Neural progenitor cell (in vitro differentiated cells): Measurements from ENCODE around the gene FSTL1. TPM values are rescaled to one million over a fixed set of nuclear protein-coding genes. Genes with fewer than 3 reads are reported as not detected.

Experiments used
- DNase-seq: peaks from one replicate; pipeline ENCODE4 v3.0.0-alpha.2; 2016; ENCODE audit warnings: low spot score
- H2AFZ ChIP-seq: fragments of 200-600 bp; sonication (generic); replicated peaks from 2 replicates; pipeline ENCODE4 v1.6.1; 2016; ENCODE audit warnings: antibody characterized with exemption
- H3F3A ChIP-seq: fragments of 200-600 bp; sonication (generic); 2 replicates; pipeline ENCODE4 v1.6.1; 2016; ENCODE audit warnings: antibody characterized with exemption, low read depth
- H3K27ac ChIP-seq: fragments of 200-600 bp; sonication (generic); 2 replicates; pipeline ENCODE4 v1.5.1; 2016; ENCODE audit warnings: mild to moderate bottlenecking
- H3K27me3 ChIP-seq: fragments of 200-600 bp; sonication (generic); 2 replicates; pipeline ENCODE4 v1.6.1; 2016; ENCODE audit warnings: mild to moderate bottlenecking, moderate library complexity
- H3K36me3 ChIP-seq: fragments of 200-600 bp; sonication (generic); 2 replicates; pipeline ENCODE4 v1.5.1; 2016
- H3K4me1 ChIP-seq: fragments of 200-600 bp; sonication (generic); 2 replicates; pipeline ENCODE4 v1.6.1; 2016; ENCODE audit warnings: mixed run types
- H3K4me2 ChIP-seq: fragments of 200-600 bp; sonication (generic); 2 replicates; pipeline ENCODE4 v1.6.1; 2016
- H3K4me3 ChIP-seq: fragments of 200-600 bp; sonication (generic); 2 replicates; pipeline ENCODE4 v1.5.1; 2016
- H3K79me2 ChIP-seq: fragments of 200-600 bp; sonication (generic); 2 replicates; pipeline ENCODE4 v1.6.1; 2016; ENCODE audit warnings: low read depth
- H3K9ac ChIP-seq: fragments of 200-600 bp; sonication (generic); 2 replicates; pipeline ENCODE4 v1.6.1; 2016
- H3K9me3 ChIP-seq: fragments of 200-600 bp; sonication (generic); 2 replicates; pipeline ENCODE4 v1.5.1; 2016; ENCODE audit warnings: low read depth
- H4K20me1 ChIP-seq: fragments of 200-600 bp; sonication (generic); 2 replicates; pipeline ENCODE4 v1.6.1; 2016; ENCODE audit warnings: low read depth
- H3K27ac Mint-ChIP-seq: 3 replicates; pipeline ENCODE4 v1.8.0; 2021; ENCODE audit warnings: mixed read lengths
- H3K27me3 Mint-ChIP-seq: 2 replicates; pipeline ENCODE4 v1.8.0; 2022; ENCODE audit warnings: low read depth, mild to moderate bottlenecking, inconsistent platforms, moderate library complexity, mixed read lengths; ENCODE audit not compliant: insufficient read depth
- H3K36me3 Mint-ChIP-seq: 3 replicates; pipeline ENCODE4 v1.8.0; 2021; ENCODE audit warnings: mixed read lengths
- H3K4me1 Mint-ChIP-seq: 3 replicates; pipeline ENCODE4 v1.8.0; 2021; ENCODE audit warnings: mixed read lengths
- H3K4me3 Mint-ChIP-seq: 3 replicates; pipeline ENCODE4 v1.8.0; 2021; ENCODE audit warnings: mild to moderate bottlenecking, moderate library complexity, mixed read lengths
- H3K9me3 Mint-ChIP-seq: 3 replicates; pipeline ENCODE4 v1.8.0; 2020; ENCODE audit warnings: mixed read lengths
- EZH2 ChIP-seq: fragments of 200-600 bp; sonication (generic); IDR thresholded peaks from 2 replicates; pipeline ENCODE4 v1.6.1; 2017; ENCODE audit warnings: antibody characterized with exemption, mild to moderate bottlenecking, moderate library complexity
- EZH2phosphoT487 ChIP-seq: fragments of 200-600 bp; sonication (generic); IDR thresholded peaks from 2 replicates; pipeline ENCODE4 v1.6.1; 2017; ENCODE audit warnings: antibody characterized with exemption
- total RNA-seq: library from RNA; depleted of rRNA; stranded (reverse); fragments of >200 nt; gene quantifications from 2 replicates; pipeline ENCODE4 v1.2.3, GENCODE V29; 2015; ENCODE audit warnings: low replicate concordance
- TF ChIP-seq, protein P1 (sequence below): fragments of 200-600 bp; sonication (generic); IDR thresholded peaks from 2 replicates; pipeline ENCODE4 v1.5.1; 2017; ENCODE audit warnings: antibody characterized with exemption, mild to moderate bottlenecking

Gene FSTL1
- total RNA-seq, 1 donor from 2014 or later = 327 TPM

DNA sequence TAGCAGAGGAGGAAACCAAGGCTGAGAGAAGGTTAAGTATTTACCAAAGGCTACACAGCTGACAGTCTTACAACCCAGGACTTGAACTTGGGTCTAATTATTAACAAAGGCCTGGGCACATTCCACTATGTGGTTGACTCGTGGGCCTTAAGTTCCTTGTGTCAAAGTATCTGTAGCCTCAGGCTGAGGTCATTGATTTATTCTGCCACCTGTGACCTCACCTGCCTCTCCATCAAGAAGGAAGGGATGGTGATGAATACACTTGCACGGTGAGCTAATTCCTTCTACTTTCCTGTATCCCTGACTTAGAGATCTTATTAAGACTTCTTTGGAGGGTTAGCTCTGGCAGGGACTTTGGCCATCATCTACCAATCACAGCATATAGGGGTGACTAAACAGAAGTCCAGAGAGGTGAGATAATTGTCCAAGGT lies 81.7 kb downstream of the FSTL1 start:
- Histone ChIP-seq H3F3A (no peaks in the 10 kb centered on the region), H3K4me1 (no peaks in the 10 kb centered on the region), H3K4me2 (no peak overlapping the region), H3K4me3 (no peak overlapping the region), H3K9ac (no peak overlapping the region), H3K27me3 (no peaks in the 10 kb centered on the region), H3K36me3 (no peaks in the 10 kb centered on the region), H4K20me1 (no peaks in the 10 kb centered on the region), H3K79me2 (no peaks in the 10 kb centered on the region), H3K27ac (no peak overlapping the region), H3K9me3 (no peaks in the 10 kb centered on the region), H2AFZ (no peak overlapping the region)
- Mint-ChIP-seq H3K27ac (no peak overlapping the region), H3K4me3 (no peak overlapping the region), H3K4me1 (no peaks in the 10 kb centered on the region), H3K36me3 (no peaks in the 10 kb centered on the region), H3K27me3 (no peaks in the 10 kb centered on the region), H3K9me3 (no peaks in the 10 kb centered on the region)
- TF ChIP-seq EZH2 (no peak), EZH2phosphoT487 (no peak)
- TF ChIP-seq, protein P1, sequence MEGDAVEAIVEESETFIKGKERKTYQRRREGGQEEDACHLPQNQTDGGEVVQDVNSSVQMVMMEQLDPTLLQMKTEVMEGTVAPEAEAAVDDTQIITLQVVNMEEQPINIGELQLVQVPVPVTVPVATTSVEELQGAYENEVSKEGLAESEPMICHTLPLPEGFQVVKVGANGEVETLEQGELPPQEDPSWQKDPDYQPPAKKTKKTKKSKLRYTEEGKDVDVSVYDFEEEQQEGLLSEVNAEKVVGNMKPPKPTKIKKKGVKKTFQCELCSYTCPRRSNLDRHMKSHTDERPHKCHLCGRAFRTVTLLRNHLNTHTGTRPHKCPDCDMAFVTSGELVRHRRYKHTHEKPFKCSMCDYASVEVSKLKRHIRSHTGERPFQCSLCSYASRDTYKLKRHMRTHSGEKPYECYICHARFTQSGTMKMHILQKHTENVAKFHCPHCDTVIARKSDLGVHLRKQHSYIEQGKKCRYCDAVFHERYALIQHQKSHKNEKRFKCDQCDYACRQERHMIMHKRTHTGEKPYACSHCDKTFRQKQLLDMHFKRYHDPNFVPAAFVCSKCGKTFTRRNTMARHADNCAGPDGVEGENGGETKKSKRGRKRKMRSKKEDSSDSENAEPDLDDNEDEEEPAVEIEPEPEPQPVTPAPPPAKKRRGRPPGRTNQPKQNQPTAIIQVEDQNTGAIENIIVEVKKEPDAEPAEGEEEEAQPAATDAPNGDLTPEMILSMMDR = no peak
- no peak for DNase-seq

DNA sequence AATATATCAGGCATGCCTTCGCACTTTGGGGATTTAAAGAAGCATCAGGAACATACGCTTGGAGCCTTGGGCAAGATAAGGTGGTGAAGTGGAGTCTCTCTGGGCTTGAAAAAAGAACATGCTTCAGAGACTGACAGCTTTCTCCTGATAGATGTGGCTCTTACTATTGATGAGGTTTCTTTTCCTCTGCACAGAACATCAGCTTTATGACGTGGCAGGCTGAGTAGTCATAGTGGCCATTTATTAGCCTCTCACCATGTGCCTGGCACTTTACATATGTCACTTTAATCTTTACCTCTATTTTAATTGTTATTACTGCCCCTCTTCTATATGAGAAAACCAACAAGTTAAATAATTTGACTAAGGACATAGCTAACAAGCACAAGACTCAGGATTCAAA lies 82.6 kb downstream of the FSTL1 start:
- Histone ChIP-seq H3K4me1 (no peaks in the 10 kb centered on the region), H3K79me2 (no peaks in the 10 kb centered on the region), H3K9ac (no peak overlapping the region), H4K20me1 (no peaks in the 10 kb centered on the region), H3K27ac (no peak overlapping the region), H3K4me2 (no peak overlapping the region), H3K4me3 (no peak overlapping the region), H3K27me3 (no peaks in the 10 kb centered on the region), H3K36me3 (no peaks in the 10 kb centered on the region), H3K9me3 (no peaks in the 10 kb centered on the region), H3F3A (no peaks in the 10 kb centered on the region), H2AFZ (no peak overlapping the region)
- Mint-ChIP-seq H3K4me3 (no peak overlapping the region), H3K27ac (no peak overlapping the region), H3K27me3 (no peaks in the 10 kb centered on the region), H3K4me1 (no peaks in the 10 kb centered on the region), H3K9me3 (no peaks in the 10 kb centered on the region), H3K36me3 (no peaks in the 10 kb centered on the region)
- TF ChIP-seq EZH2 = no peak
- TF ChIP-seq, protein P1 = no peak
- no peak for TF ChIP-seq EZH2phosphoT487
- no peak for DNase-seq

DNA sequence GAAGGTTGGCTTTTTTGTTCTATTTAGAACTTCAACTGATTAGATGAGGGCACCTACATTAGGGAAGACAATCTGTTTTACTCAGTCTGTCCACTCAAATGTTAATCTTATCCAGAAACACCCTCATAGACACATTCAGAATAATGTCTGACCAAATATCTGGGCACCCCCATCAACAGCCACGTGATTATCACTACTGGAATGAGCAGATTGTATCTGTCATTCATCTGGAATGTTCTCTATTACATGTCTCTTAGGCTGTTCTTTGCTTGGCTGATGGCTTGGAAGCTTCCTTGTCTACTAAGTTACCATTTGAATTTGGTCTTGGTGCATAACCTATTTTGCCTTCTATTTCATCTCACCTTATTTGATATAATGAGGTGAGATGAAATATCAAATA lies 86.0 kb downstream of the FSTL1 start:
- no peaks in the 10 kb centered on the region for H3K27me3 Mint-ChIP-seq
- H2AFZ ChIP-seq = no peak overlapping the region
- H3K4me1 Mint-ChIP-seq = no peaks in the 10 kb centered on the region
- no peak overlapping the region for H3K9ac ChIP-seq
- H3K9me3 Mint-ChIP-seq = no peaks in the 10 kb centered on the region
- no peak overlapping the region for H3K4me3 ChIP-seq
- H3F3A ChIP-seq = no peaks in the 10 kb centered on the region
- H4K20me1 ChIP-seq = no peaks in the 10 kb centered on the region
- H3K27ac Mint-ChIP-seq = no peak overlapping the region
- H3K4me3 Mint-ChIP-seq = no peak overlapping the region
- no peaks in the 10 kb centered on the region for H3K27me3 ChIP-seq
- TF ChIP-seq EZH2phosphoT487 (no peak), EZH2 (no peak)
- TF ChIP-seq, protein P1 = no peak
- H3K4me1 ChIP-seq = no peaks in the 10 kb centered on the region
- no peaks in the 10 kb centered on the region for H3K36me3 ChIP-seq
- H3K79me2 ChIP-seq = no peaks in the 10 kb centered on the region
- H3K4me2 ChIP-seq = no peak overlapping the region
- H3K36me3 Mint-ChIP-seq = no peaks in the 10 kb centered on the region
- DNase-seq = no peak
- H3K9me3 ChIP-seq = no peaks in the 10 kb centered on the region
- H3K27ac ChIP-seq = no peak overlapping the region
